Natural killer cell (primary cell): ENCODE measurements around the gene DNAJC15. TPM values are rescaled to one million over a fixed set of nuclear protein-coding genes. Genes with fewer than 3 reads are reported as not detected.

Source experiments
- ATAC-seq, 3 donors: fragments of 150-1000 bp in 2 of 3; fragments of 200-7000 bp in 1 of 3; cut with Tn5 transposase; 1 replicate in 1 of 3; 2 replicates in 2 of 3; pipeline ENCODE4 v1.10.0; 2021; ENCODE audit warnings: mild to moderate bottlenecking in 2 of 3, moderate library complexity in 2 of 3
- DNase-seq, 2 donors: peaks; one replicate each; pipeline versions ENCODE4 v3.0.0 to v3.0.0-alpha.2; 2013 to 2021; ENCODE audit warnings: mixed read lengths in 1 of 2
- H3K27ac ChIP-seq: one replicate; pipeline ENCODE4 v1.5.1; 2013; ENCODE audit warnings: mild to moderate bottlenecking, low read length
- H3K27me3 ChIP-seq: one replicate; pipeline ENCODE4 v1.6.1; 2013; ENCODE audit warnings: low read length; ENCODE audit not compliant: control insufficient read depth, insufficient read depth
- H3K36me3 ChIP-seq: one replicate; pipeline ENCODE4 v1.6.1; 2013; ENCODE audit warnings: low read length; ENCODE audit not compliant: control insufficient read depth, insufficient read depth
- H3K4me1 ChIP-seq: one replicate; pipeline ENCODE4 v1.6.1; 2013; ENCODE audit warnings: low read length; ENCODE audit not compliant: control insufficient read depth, insufficient read depth
- H3K4me3 ChIP-seq: one replicate; pipeline ENCODE4 v1.5.1; 2013; ENCODE audit warnings: low read length
- H3K9me3 ChIP-seq: one replicate; pipeline ENCODE4 v1.6.1; 2013; ENCODE audit warnings: low read length; ENCODE audit not compliant: control insufficient read depth, insufficient read depth
- H3K27ac Mint-ChIP-seq, 2 donors: one replicate each; pipeline ENCODE4 v1.8.0; 2022; ENCODE audit warnings: mild to moderate bottlenecking in 2 of 2, mixed read lengths in 2 of 2, moderate library complexity in 1 of 2
- H3K27me3 Mint-ChIP-seq, 2 donors: one replicate each; pipeline ENCODE4 v1.8.0; 2022; ENCODE audit warnings: low read depth in 2 of 2, mixed read lengths in 2 of 2
- H3K36me3 Mint-ChIP-seq: one replicate; pipeline ENCODE4 v1.8.0; 2022; ENCODE audit warnings: mixed read lengths
- H3K4me1 Mint-ChIP-seq, 2 donors: one replicate each; pipeline ENCODE4 v1.8.0; 2022; ENCODE audit warnings: mixed read lengths in 2 of 2
- H3K4me3 Mint-ChIP-seq: one replicate; pipeline ENCODE4 v1.8.0; 2022; ENCODE audit warnings: mild to moderate bottlenecking, moderate library complexity, mixed read lengths
- H3K9me3 Mint-ChIP-seq, 2 donors: one replicate each; pipeline ENCODE4 v1.8.0; 2022; ENCODE audit warnings: mixed read lengths in 2 of 2
- CTCF ChIP-seq: fragments of 200-600 bp; IDR thresholded peaks from one replicate; pipeline ENCODE4 v1.8.0; 2022; ENCODE audit warnings: antibody characterized with exemption
- WGBS: methylation state at CpG from one replicate; pipeline ENCODE4 v1.1.7; 2013; ENCODE audit warnings: missing lambda C conversion rate; ENCODE audit not compliant: insufficient coverage; 5-methylcytosine and 5-hydroxymethylcytosine counted together
- intact Hi-C: fragments of 100-400 bp; cut with micrococcal nuclease; formaldehyde crosslinking; loops from one replicate; pipeline ENCODE4 v1.14.2; 2022
- total RNA-seq, 4 donors: library from RNA; stranded (reverse); fragments of 120-200 nt in 1 of 4; gene quantifications; one replicate each; pipeline versions ENCODE4 v1.2.3 to v1.2.4, GENCODE V29; 2013 to 2022

DNAJC15 gene
- total RNA-seq, 3 donors from 2014 or later (not counting 1 experiment from before 2014, with no cell fraction given), result 7.7 to 10.0 (median 8.3) TPM

GRCh38 chr13:43124490-43124889 lies 101.1 kb downstream of the DNAJC15 start:
- intact Hi-C loops, result no loop called here
- WGBS, result 82% methylated on average over 8 of the region's 8 CpGs
- H3K4me3 ChIP-seq, result no peak overlapping the region
- Mint-ChIP-seq H3K4me1 (peaks cover 13 to 14% of the 10 kb centered on the region in 2 donors), H3K36me3 (no peaks in the 10 kb centered on the region), H3K4me3 (no peak overlapping the region), H3K27me3 (peaks cover 0 to 4% of the 10 kb centered on the region in 2 donors), H3K9me3 (no peaks in the 10 kb centered on the region), H3K27ac (no peak overlapping the region)
- no peaks in the 10 kb centered on the region for H3K9me3 ChIP-seq
- ATAC-seq, result no peak
- no peaks in the 10 kb centered on the region for H3K27me3 ChIP-seq
- DNase-seq, result no peak
- H3K36me3 ChIP-seq, result no peaks in the 10 kb centered on the region
- TF ChIP-seq CTCF, result no peak
- no peak overlapping the region for H3K27ac ChIP-seq
- peaks cover 4% of the 10 kb centered on the region for H3K4me1 ChIP-seq

GRCh38 chr13:43126420-43126819 lies 103.0 kb downstream of the DNAJC15 start:
- DNase-seq (no peak), ATAC-seq (no peak)
- Histone ChIP-seq H3K27me3 (no peaks in the 10 kb centered on the region), H3K9me3 (no peaks in the 10 kb centered on the region), H3K4me3 (no peak overlapping the region), H3K4me1 (peaks cover 4% of the 10 kb centered on the region), H3K27ac (no peak overlapping the region), H3K36me3 (no peaks in the 10 kb centered on the region)
- Mint-ChIP-seq H3K9me3 (no peaks in the 10 kb centered on the region), H3K4me1 (peaks cover 13 to 14% of the 10 kb centered on the region in 2 donors), H3K36me3 (no peaks in the 10 kb centered on the region), H3K27ac (no peak overlapping the region), H3K4me3 (no peak overlapping the region), H3K27me3 (peaks cover 0 to 4% of the 10 kb centered on the region in 2 donors)
- intact Hi-C loops, result no loop called here
- WGBS, result 74% methylated on average over 4 of the region's 4 CpGs
- TF ChIP-seq CTCF, result no peak

GRCh38 chr13:43127103-43127798 lies 103.9 kb downstream of the DNAJC15 start:
- Mint-ChIP-seq H3K9me3 (no peaks in the 10 kb centered on the region), H3K36me3 (no peaks in the 10 kb centered on the region), H3K4me3 (no peak overlapping the region), H3K27me3 (no peaks in the 10 kb centered on the region), H3K27ac (peak overlapping the region in 1 of 2 donors; percentile 8), H3K4me1 (peaks cover 13 to 14% of the 10 kb centered on the region in 2 donors)
- intact Hi-C loops, result no loop called here
- Histone ChIP-seq H3K27ac (no peak overlapping the region), H3K4me1 (peaks cover 4% of the 10 kb centered on the region), H3K9me3 (no peaks in the 10 kb centered on the region), H3K4me3 (no peak overlapping the region), H3K36me3 (no peaks in the 10 kb centered on the region), H3K27me3 (no peaks in the 10 kb centered on the region)
- 67% methylated on average over 9 of the region's 9 CpGs for WGBS
- peak in 1 of 3 donors; percentile 22 for ATAC-seq
- no peak for DNase-seq
- no peak for TF ChIP-seq CTCF

GRCh38 chr13:43127827-43128226 lies 104.4 kb downstream of the DNAJC15 start:
- 8% methylated on average over 3 of the region's 3 CpGs for WGBS
- intact Hi-C loops, result no loop called here
- ATAC-seq (peak in 2 of 3 donors; percentile 30 to 37), DNase-seq (no peak)
- Mint-ChIP-seq H3K4me3 (no peak overlapping the region), H3K9me3 (no peaks in the 10 kb centered on the region), H3K27me3 (no peaks in the 10 kb centered on the region), H3K27ac (peak overlapping the region in 1 of 2 donors; percentile 8), H3K4me1 (peaks cover 13 to 14% of the 10 kb centered on the region in 2 donors), H3K36me3 (no peaks in the 10 kb centered on the region)
- H3K27ac ChIP-seq, result no peak overlapping the region
- no peaks in the 10 kb centered on the region for H3K36me3 ChIP-seq
- H3K4me1 ChIP-seq, result peaks cover 4% of the 10 kb centered on the region
- H3K9me3 ChIP-seq, result no peaks in the 10 kb centered on the region
- no peaks in the 10 kb centered on the region for H3K27me3 ChIP-seq
- no peak for TF ChIP-seq CTCF
- H3K4me3 ChIP-seq, result no peak overlapping the region
